Nephron (organoid): ENCODE measurements around the gene ZNF776.

ENCODE experiments used
- H3K27ac Mint-ChIP-seq, 3 experiments: 2 replicates each; pipeline ENCODE4 v1.8.0; 2020; ENCODE audit warnings: mixed read lengths in 3 of 3, mild to moderate bottlenecking in 2 of 3, moderate library complexity in 1 of 3
- H3K27me3 Mint-ChIP-seq: 2 replicates; pipeline ENCODE4 v1.8.0; 2021; ENCODE audit warnings: low read depth, mild to moderate bottlenecking, moderate library complexity, mixed read lengths
- H3K36me3 Mint-ChIP-seq: 2 replicates; pipeline ENCODE4 v1.8.0; 2020; ENCODE audit warnings: low read depth, mixed read lengths
- H3K4me1 Mint-ChIP-seq: 2 replicates; pipeline ENCODE4 v1.8.0; 2020; ENCODE audit warnings: mixed read lengths
- H3K4me3 Mint-ChIP-seq, 3 experiments: 2 replicates each; pipeline ENCODE4 v1.8.0; 2020; ENCODE audit warnings: mild to moderate bottlenecking in 3 of 3, mixed read lengths in 3 of 3, moderate library complexity in 2 of 3
- H3K9me3 Mint-ChIP-seq: 2 replicates; pipeline ENCODE4 v1.8.0; 2020; ENCODE audit warnings: mixed read lengths
- CTCF ChIP-seq, 3 experiments: fragments of 200-600 bp; sonication (generic); IDR thresholded peaks; one replicate each; pipeline ENCODE4 v1.5.0; 2021; ENCODE audit warnings: antibody characterized with exemption in 3 of 3; ENCODE audit not compliant: unreplicated experiment in 3 of 3

ZNF776 gene

GRCh38 chr19:57746580-57747471 is at the start of gene ZNF776:
TSS of gene ZNF776 (plus strand) at chr19:57746815. CDS start at chr19:57747059, 244 bp downstream.
- peak within 1 kb of the TSS; percentile 85 to 93 (median 91) for H3K4me3 Mint-ChIP-seq
- peaks cover 55% of the 10 kb centered on the region for H3K36me3 Mint-ChIP-seq
- TF ChIP-seq CTCF (IDR thresholded peaks at IDR 0.05; ENCODE audit: unreplicated experiment in 3 of 3), result no peak
- H3K27ac Mint-ChIP-seq, result peak within 1 kb of the TSS; percentile 90 to 97 (median 96)
- H3K9me3 Mint-ChIP-seq, result peaks cover 54% of the 10 kb centered on the region
- H3K4me1 Mint-ChIP-seq, result peaks cover 15% of the 10 kb centered on the region
- peaks cover 5% of the 10 kb centered on the region for H3K27me3 Mint-ChIP-seq

- H3K27ac Mint-ChIP-seq, result no peak overlapping the region
- H3K4me3 Mint-ChIP-seq, result no peak overlapping the region
- H3K27me3 Mint-ChIP-seq, result peaks cover 8% of the 10 kb centered on the region
- no peaks in the 10 kb centered on the region for H3K4me1 Mint-ChIP-seq
- peaks cover 97% of the 10 kb centered on the region for H3K36me3 Mint-ChIP-seq
- H3K9me3 Mint-ChIP-seq, result peaks cover 87% of the 10 kb centered on the region
- no peak for TF ChIP-seq CTCF (IDR thresholded peaks at IDR 0.05; ENCODE audit: unreplicated experiment in 3 of 3)
Measured at GRCh38 chr19:57701625-57702024, 45.0 kb upstream of the ZNF776 start.

- Mint-ChIP-seq H3K27ac (no peak overlapping the region), H3K9me3 (peaks cover 85% of the 10 kb centered on the region), H3K36me3 (peaks cover 91% of the 10 kb centered on the region), H3K4me1 (peaks cover 5% of the 10 kb centered on the region), H3K27me3 (peaks cover 14% of the 10 kb centered on the region), H3K4me3 (peak overlapping the region; percentile 2 to 53 (median 35))
- TF ChIP-seq CTCF (IDR thresholded peaks at IDR 0.05; ENCODE audit: unreplicated experiment in 3 of 3), result no peak
Measured at GRCh38 chr19:57706346-57706745, 40.3 kb upstream of the ZNF776 start.

- peaks cover 85% of the 10 kb centered on the region for H3K36me3 Mint-ChIP-seq
- H3K27ac Mint-ChIP-seq, result peak within 1 kb of the TSS; percentile 86 to 99 (median 98)
- H3K27me3 Mint-ChIP-seq, result peaks cover 9% of the 10 kb centered on the region
- peaks cover 77% of the 10 kb centered on the region for H3K9me3 Mint-ChIP-seq
- H3K4me1 Mint-ChIP-seq, result peaks cover 5% of the 10 kb centered on the region
- TF ChIP-seq CTCF (IDR thresholded peaks at IDR 0.05; ENCODE audit: unreplicated experiment in 3 of 3), result no peak
- H3K4me3 Mint-ChIP-seq, result peak within 1 kb of the TSS; percentile 94 to 95 (median 94)
Measured at GRCh38 chr19:57708641-57709361, 37.8 kb upstream of the ZNF776 start, which contains the start of gene ZNF154. TSS of gene ZNF154 (minus strand) at chr19:57709204. CDS start at chr19:57708971, 233 bp downstream.

GRCh38 chr19:57709616-57710015 is 37.0 kb upstream of the ZNF776 start:
- no peak for TF ChIP-seq CTCF (IDR thresholded peaks at IDR 0.05; ENCODE audit: unreplicated experiment in 3 of 3)
- H3K4me3 Mint-ChIP-seq, result peak overlapping the region; percentile 94 to 95 (median 94)
- H3K9me3 Mint-ChIP-seq, result peaks cover 77% of the 10 kb centered on the region
- peak overlapping the region in 1 of 3 experiments; percentile 86 for H3K27ac Mint-ChIP-seq
- peaks cover 9% of the 10 kb centered on the region for H3K27me3 Mint-ChIP-seq
- H3K36me3 Mint-ChIP-seq, result peaks cover 85% of the 10 kb centered on the region
- H3K4me1 Mint-ChIP-seq, result peaks cover 5% of the 10 kb centered on the region
